Measurements from ENCODE around the gene STAT5B.
"Not testable (repeated sequence)": the region's sequence is repeated elsewhere in the genome, so short reads cannot be mapped to it uniquely, and the experiment has no call there.

The STAT5B gene

GRCh38 chr17:42305543-42306384 lies 29.6 kb upstream of the STAT5B start:
- DNase-seq (ENCODE audit: low read depth): no peak

GRCh38 chr17:42305031-42305330 lies 28.8 kb upstream of the STAT5B start:
- not testable (repeated sequence) for DNase-seq (ENCODE audit: low read depth)

- no peak for DNase-seq (ENCODE audit: low read depth)
Measured at GRCh38 chr17:42304187-42305030, 28.2 kb upstream of the STAT5B start.

- DNase-seq (ENCODE audit: low read depth): no peak
Measured at GRCh38 chr17:42303694-42304093, 27.5 kb upstream of the STAT5B start.

- no peak for DNase-seq (ENCODE audit: low read depth)
Measured at GRCh38 chr17:42301022-42301421, 24.8 kb upstream of the STAT5B start.

GRCh38 chr17:42299913-42300312 lies 23.7 kb upstream of the STAT5B start:
- not testable (repeated sequence) for DNase-seq (ENCODE audit: low read depth)

- DNase-seq (ENCODE audit: low read depth): not testable (repeated sequence)
Measured at GRCh38 chr17:42299361-42299760, 23.2 kb upstream of the STAT5B start.

GRCh38 chr17:42297775-42298174 lies 21.6 kb upstream of the STAT5B start:
- DNase-seq (ENCODE audit: low read depth): not testable (repeated sequence)

GRCh38 chr17:42296012-42296411 lies 19.8 kb upstream of the STAT5B start:
- DNase-seq (ENCODE audit: low read depth): no peak

GRCh38 chr17:42294469-42295398 lies 18.5 kb upstream of the STAT5B start:
- no peak for DNase-seq (ENCODE audit: low read depth)

- no peak for DNase-seq (ENCODE audit: low read depth)
Measured at GRCh38 chr17:42291129-42291528, 14.9 kb upstream of the STAT5B start.

GRCh38 chr17:42290577-42290976 lies 14.4 kb upstream of the STAT5B start:
- DNase-seq (ENCODE audit: low read depth): no peak

GRCh38 chr17:42289611-42290181 lies 13.5 kb upstream of the STAT5B start:
- no peak for DNase-seq (ENCODE audit: low read depth)

GRCh38 chr17:42288803-42289610 lies 12.8 kb upstream of the STAT5B start:
- DNase-seq (ENCODE audit: low read depth): no peak

GRCh38 chr17:42287977-42288802 lies 12.0 kb upstream of the STAT5B start, which contains the start of gene STAT5A:
Gene STAT5A (plus strand): TSS chr17:42288498. CDS start chr17:42289412, 914 bp downstream.
- DNase-seq (ENCODE audit: low read depth): peak; percentile 68

GRCh38 chr17:42287305-42287976 lies 11.2 kb upstream of the STAT5B start:
- DNase-seq (ENCODE audit: low read depth): no peak

- DNase-seq (ENCODE audit: low read depth): no peak
Measured at GRCh38 chr17:42286411-42287221, 10.4 kb upstream of the STAT5B start.

- DNase-seq (ENCODE audit: low read depth): no peak
Measured at GRCh38 chr17:42285346-42286050, 9.3 kb upstream of the STAT5B start.
